Skeletal muscle tissue (tissue), 4 donors: ENCODE measurements around the gene SPAG5. TPM values are rescaled to one million over a fixed set of nuclear protein-coding genes. Genes with fewer than 3 reads are reported as not detected.

Experiments used
- H3K27ac ChIP-seq: one replicate; pipeline ENCODE4 v1.7.0; 2013; ENCODE audit warnings: mild to moderate bottlenecking, low read depth, low read length, inconsistent platforms
- H3K27me3 ChIP-seq, 3 donors: one replicate each; pipeline ENCODE4 v1.7.0; 2013; ENCODE audit warnings: low read length in 3 of 3; ENCODE audit not compliant: control insufficient read depth in 3 of 3, insufficient read depth in 3 of 3
- H3K36me3 ChIP-seq, 3 donors: one replicate each; pipeline ENCODE4 v1.7.0; 2013; ENCODE audit warnings: low read length in 3 of 3; ENCODE audit not compliant: control insufficient read depth in 3 of 3, insufficient read depth in 3 of 3
- H3K4me1 ChIP-seq, 3 donors: one replicate each; pipeline ENCODE4 v1.7.0; 2013; ENCODE audit warnings: low read length in 3 of 3, mild to moderate bottlenecking in 3 of 3; ENCODE audit not compliant: control insufficient read depth in 3 of 3, insufficient read depth in 3 of 3
- H3K4me3 ChIP-seq, 3 donors: one replicate each; pipeline ENCODE4 v1.7.0; 2013; ENCODE audit warnings: low read length in 3 of 3
- H3K9ac ChIP-seq, 3 donors: one replicate each; pipeline ENCODE4 v1.7.0; 2013; ENCODE audit warnings: low read length in 3 of 3, mild to moderate bottlenecking in 3 of 3, moderate library complexity in 2 of 3, low read depth in 1 of 3
- H3K9me3 ChIP-seq, 3 donors: one replicate each; pipeline ENCODE4 v1.7.0; 2013; ENCODE audit warnings: low read length in 3 of 3; ENCODE audit not compliant: control insufficient read depth in 3 of 3
- total RNA-seq: library from RNA; depleted of rRNA; stranded (reverse); fragments of >200 nt; gene quantifications from one replicate; pipeline ENCODE4 v1.2.3, GENCODE V29; 2014
- donor health status: Osteomylitis.

Gene SPAG5
- total RNA-seq, 1 donor from 2014 or later: 5.7 TPM

- Histone ChIP-seq H3K4me1 (no peaks in the 10 kb centered on the region), H3K4me3 (no peak overlapping the region), H3K27me3 (peaks cover 0 to 4% (median 0%) of the 10 kb centered on the region in 3 donors), H3K9me3 (no peaks in the 10 kb centered on the region), H3K27ac (no peak overlapping the region), H3K9ac (no peak overlapping the region), H3K36me3 (no peaks in the 10 kb centered on the region)
Observed at GRCh38 chr17:28537219-28537610, 61.6 kb downstream of the SPAG5 start.

GRCh38 chr17:28536532-28537218 is 62.1 kb downstream of the SPAG5 start:
- Histone ChIP-seq H3K9ac (no peak overlapping the region), H3K27me3 (peaks cover 0 to 4% (median 0%) of the 10 kb centered on the region in 3 donors), H3K4me1 (no peaks in the 10 kb centered on the region), H3K9me3 (no peaks in the 10 kb centered on the region), H3K27ac (no peak overlapping the region), H3K36me3 (no peaks in the 10 kb centered on the region), H3K4me3 (no peak overlapping the region)

GRCh38 chr17:28534740-28535375 is 64.0 kb downstream of the SPAG5 start:
- Histone ChIP-seq H3K36me3 (no peaks in the 10 kb centered on the region), H3K9me3 (no peaks in the 10 kb centered on the region), H3K27ac (no peak overlapping the region), H3K27me3 (peaks cover 0 to 9% (median 4%) of the 10 kb centered on the region in 3 donors), H3K9ac (no peak overlapping the region), H3K4me1 (no peaks in the 10 kb centered on the region), H3K4me3 (no peak overlapping the region)

GRCh38 chr17:28533091-28533807 is 65.6 kb downstream of the SPAG5 start:
- H3K36me3 ChIP-seq: no peaks in the 10 kb centered on the region
- no peak overlapping the region for H3K9ac ChIP-seq
- H3K27ac ChIP-seq: no peak overlapping the region
- peaks cover 0 to 9% (median 4%) of the 10 kb centered on the region in 3 donors for H3K27me3 ChIP-seq
- H3K9me3 ChIP-seq: no peaks in the 10 kb centered on the region
- no peaks in the 10 kb centered on the region for H3K4me1 ChIP-seq
- H3K4me3 ChIP-seq: no peak overlapping the region

GRCh38 chr17:28532050-28532960 is 66.5 kb downstream of the SPAG5 start:
- Histone ChIP-seq H3K4me1 (no peaks in the 10 kb centered on the region), H3K27me3 (peaks cover 0 to 9% (median 4%) of the 10 kb centered on the region in 3 donors), H3K9me3 (no peaks in the 10 kb centered on the region), H3K27ac (no peak overlapping the region), H3K9ac (no peak overlapping the region), H3K4me3 (no peak overlapping the region), H3K36me3 (no peaks in the 10 kb centered on the region)

GRCh38 chr17:28530926-28531325 is 67.9 kb downstream of the SPAG5 start:
- no peaks in the 10 kb centered on the region for H3K9me3 ChIP-seq
- H3K9ac ChIP-seq: no peak overlapping the region
- no peak overlapping the region for H3K27ac ChIP-seq
- H3K36me3 ChIP-seq: no peaks in the 10 kb centered on the region
- no peak overlapping the region for H3K4me3 ChIP-seq
- no peaks in the 10 kb centered on the region for H3K4me1 ChIP-seq
- H3K27me3 ChIP-seq: peaks cover 0 to 9% (median 4%) of the 10 kb centered on the region in 3 donors

- H3K9ac ChIP-seq: no peak overlapping the region
- H3K27me3 ChIP-seq: peaks cover 0 to 9% (median 4%) of the 10 kb centered on the region in 3 donors
- H3K4me1 ChIP-seq: no peaks in the 10 kb centered on the region
- H3K4me3 ChIP-seq: no peak overlapping the region
- no peaks in the 10 kb centered on the region for H3K36me3 ChIP-seq
- H3K27ac ChIP-seq: no peak overlapping the region
- no peaks in the 10 kb centered on the region for H3K9me3 ChIP-seq
Observed at GRCh38 chr17:28530250-28530649, 68.6 kb downstream of the SPAG5 start.

GRCh38 chr17:28529013-28529400 is 69.8 kb downstream of the SPAG5 start:
- Histone ChIP-seq H3K27ac (no peak overlapping the region), H3K27me3 (peaks cover 0 to 9% (median 4%) of the 10 kb centered on the region in 3 donors), H3K4me3 (no peak overlapping the region), H3K4me1 (no peaks in the 10 kb centered on the region), H3K36me3 (no peaks in the 10 kb centered on the region), H3K9me3 (no peaks in the 10 kb centered on the region), H3K9ac (no peak overlapping the region)

- Histone ChIP-seq H3K9ac (no peak overlapping the region), H3K27me3 (peaks cover 0 to 9% (median 1%) of the 10 kb centered on the region in 3 donors), H3K9me3 (no peaks in the 10 kb centered on the region), H3K27ac (no peak overlapping the region), H3K36me3 (no peaks in the 10 kb centered on the region), H3K4me3 (no peak overlapping the region), H3K4me1 (no peaks in the 10 kb centered on the region)
Observed at GRCh38 chr17:28528327-28529012, 70.4 kb downstream of the SPAG5 start.
